ENCODE results near the gene NRXN3.

DNA sequence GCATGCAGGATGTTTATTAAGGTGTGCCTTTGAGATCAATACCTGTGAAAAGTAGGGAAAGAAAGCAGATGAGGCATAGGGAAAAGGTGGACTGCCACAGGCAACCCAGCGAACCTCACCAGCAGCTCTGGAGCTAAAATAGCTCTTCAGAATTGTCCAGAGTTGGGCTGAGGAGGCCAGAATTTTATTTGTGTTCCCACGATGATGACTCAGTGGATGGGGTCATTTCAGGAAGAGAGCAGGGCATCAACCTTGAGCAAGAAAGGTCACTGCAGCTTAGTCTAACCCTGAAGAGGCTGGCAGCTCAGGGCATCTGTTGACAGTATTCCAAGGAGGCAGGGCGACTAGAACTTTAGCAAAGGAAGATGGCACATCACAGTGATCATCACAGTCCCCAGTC lies 1345.0 kb downstream of the NRXN3 start:
- TF ChIP-seq TCF7L2 (IDR thresholded peaks at IDR 0.05; ENCODE audit: low read depth, low read length): no peak
- TF ChIP-seq, protein P1, sequence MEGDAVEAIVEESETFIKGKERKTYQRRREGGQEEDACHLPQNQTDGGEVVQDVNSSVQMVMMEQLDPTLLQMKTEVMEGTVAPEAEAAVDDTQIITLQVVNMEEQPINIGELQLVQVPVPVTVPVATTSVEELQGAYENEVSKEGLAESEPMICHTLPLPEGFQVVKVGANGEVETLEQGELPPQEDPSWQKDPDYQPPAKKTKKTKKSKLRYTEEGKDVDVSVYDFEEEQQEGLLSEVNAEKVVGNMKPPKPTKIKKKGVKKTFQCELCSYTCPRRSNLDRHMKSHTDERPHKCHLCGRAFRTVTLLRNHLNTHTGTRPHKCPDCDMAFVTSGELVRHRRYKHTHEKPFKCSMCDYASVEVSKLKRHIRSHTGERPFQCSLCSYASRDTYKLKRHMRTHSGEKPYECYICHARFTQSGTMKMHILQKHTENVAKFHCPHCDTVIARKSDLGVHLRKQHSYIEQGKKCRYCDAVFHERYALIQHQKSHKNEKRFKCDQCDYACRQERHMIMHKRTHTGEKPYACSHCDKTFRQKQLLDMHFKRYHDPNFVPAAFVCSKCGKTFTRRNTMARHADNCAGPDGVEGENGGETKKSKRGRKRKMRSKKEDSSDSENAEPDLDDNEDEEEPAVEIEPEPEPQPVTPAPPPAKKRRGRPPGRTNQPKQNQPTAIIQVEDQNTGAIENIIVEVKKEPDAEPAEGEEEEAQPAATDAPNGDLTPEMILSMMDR (IDR thresholded peaks at IDR 0.05): no peak

Measured in Panc1 (cell line).